GM19023 (cell line): Measurements from ENCODE around the gene DAPP1.

Experiments
- ATAC-seq: cut with Tn5 transposase; IDR thresholded peaks from one replicate; pipeline ENCODE4 v1.9.1; 2021; ENCODE audit warnings: mild to moderate bottlenecking, moderate library complexity; ENCODE audit not compliant: unreplicated experiment

The DAPP1 gene

DNA sequence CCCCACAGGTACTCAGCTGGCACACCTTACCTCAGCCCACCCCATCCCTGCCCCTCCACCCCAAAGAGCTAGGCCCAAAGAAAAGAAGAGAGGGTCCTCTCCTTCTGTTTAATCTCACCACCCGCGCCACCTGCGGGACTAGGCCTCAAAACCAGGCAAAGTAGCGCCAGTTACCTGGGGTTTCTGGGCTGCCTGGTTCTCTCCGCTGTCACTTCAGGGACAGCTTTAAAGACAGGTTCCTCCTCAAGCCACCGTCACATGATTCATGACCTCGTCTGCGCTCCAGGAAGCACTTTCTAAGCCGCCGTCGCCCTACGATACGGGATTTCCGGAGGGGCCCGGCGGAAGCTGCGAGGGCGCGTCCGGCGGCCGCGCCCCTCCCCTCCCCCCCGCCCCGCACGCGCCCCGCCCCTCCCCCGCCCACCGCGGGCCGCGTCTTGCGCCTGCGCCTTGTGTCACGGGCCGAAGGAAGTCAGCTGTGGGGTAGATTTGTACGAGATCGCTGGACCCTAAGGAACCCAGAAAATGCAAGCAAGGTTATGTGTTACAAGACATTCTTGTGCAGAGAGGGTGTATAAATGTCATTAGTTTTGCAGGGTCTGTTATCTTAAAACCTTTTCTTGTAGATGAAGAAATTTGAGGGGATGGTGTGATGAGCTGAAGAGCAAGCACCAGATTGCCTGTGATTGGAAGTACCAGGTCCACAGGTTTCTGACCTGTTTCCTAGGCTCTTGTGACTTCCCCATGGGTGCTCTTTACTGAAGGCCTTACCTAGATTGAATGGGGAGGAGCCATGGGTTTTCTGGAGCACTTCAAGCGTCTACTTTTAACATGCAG lies 77.8 kb downstream of the DAPP1 start, which contains the start of gene LAMTOR3:
Gene LAMTOR3 (minus strand): TSS at position 267 of the 837 bp plus-strand sequence. CDS start 464 bp downstream, outside the sequence.
- ATAC-seq, result peak; percentile 100

DNA sequence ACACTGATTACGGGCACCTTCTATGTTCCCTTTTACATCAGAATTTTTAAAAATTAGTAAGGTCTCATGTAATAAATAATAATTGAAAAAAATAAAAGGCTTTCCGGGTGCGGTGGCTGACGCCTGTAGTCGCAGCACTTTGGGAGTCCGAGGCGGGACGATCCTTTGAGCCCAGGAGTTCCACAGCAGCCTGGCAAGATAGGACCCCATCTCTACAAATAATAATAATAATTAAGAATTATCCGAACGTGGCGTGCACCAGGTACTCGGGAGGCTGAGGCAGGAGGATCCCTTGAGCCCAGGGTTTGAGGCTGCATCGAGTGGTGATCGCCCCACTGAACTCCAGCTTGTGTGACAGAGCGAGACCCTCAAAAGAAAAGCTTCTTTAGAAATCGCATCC lies 78.4 kb downstream of the DAPP1 start:
- ATAC-seq, result no peak

DNA sequence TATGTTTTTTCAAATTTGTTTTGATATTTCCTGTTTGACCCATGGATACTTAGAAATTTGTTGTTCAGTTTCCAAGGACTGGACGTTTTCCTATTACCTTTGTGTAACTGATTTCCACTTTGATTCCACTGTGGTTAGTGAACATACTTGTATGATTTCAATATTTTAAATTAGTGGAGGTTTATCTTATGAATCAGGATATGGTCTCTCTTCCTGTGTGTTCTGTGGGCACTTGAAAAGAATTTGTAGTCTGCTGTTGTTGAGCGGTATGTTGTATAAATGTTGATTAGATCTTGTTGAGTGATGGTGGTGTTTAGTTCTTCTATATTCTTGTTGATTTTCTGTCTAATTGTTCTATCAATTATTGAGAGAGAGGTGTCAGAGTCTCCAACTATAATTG lies 98.8 kb downstream of the DAPP1 start:
- ATAC-seq, result no peak

DNA sequence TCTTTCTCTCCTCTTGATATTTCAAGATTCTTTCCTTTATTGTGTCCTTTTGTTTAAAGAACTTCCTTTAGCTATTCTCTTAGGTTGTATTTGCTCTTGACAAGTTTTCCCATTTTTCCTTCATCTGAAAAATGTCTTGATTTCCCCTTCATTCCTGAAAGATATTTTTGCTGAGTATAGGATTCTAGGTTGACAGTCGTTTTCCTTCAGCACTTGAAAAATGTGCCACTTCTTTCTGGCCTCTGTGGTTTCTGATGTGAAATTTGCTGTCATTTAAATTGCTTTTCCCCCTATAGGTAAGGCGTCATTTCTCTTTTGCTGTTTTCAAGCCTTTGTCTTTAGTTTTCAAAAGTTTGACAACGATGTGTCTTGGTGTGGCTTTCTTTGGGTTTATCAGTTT lies 100.9 kb downstream of the DAPP1 start:
- no peak for ATAC-seq

DNA sequence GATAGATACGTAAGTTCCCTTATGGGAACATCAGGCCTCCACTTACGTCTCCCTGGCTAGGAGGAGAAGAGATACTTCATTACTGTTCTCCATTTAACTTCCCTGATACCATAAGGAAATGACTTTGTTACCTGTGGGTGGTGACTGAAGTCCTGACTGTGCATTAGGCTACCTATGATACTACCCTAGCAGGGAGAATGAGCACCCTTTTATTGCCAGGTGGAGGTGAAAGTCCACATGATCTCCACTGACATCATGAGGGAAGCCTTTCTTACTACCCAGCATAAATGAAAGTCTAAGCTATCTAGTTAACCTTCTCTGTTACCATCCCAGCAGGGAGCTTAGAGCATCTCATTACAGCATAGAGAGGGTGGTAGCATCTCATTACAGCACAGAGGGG lies 102.0 kb downstream of the DAPP1 start:
- no peak for ATAC-seq
